ENCODE measurements around the gene ARRB1.
"Not testable (repeated sequence)": the region's sequence is repeated elsewhere in the genome, so short reads cannot be mapped to it uniquely, and the experiment has no call there.

Gene ARRB1

GRCh38 chr11:75371949-75372876 lies 20.8 kb upstream of the ARRB1 start:
- DNase-seq = no peak

- no peak for DNase-seq
Observed at GRCh38 chr11:75369560-75370255, 18.2 kb upstream of the ARRB1 start.

GRCh38 chr11:75366826-75367225 lies 15.4 kb upstream of the ARRB1 start:
- not testable (repeated sequence) for DNase-seq

- DNase-seq = no peak
Observed at GRCh38 chr11:75365711-75366181, 14.3 kb upstream of the ARRB1 start.

- not testable (repeated sequence) for DNase-seq
Observed at GRCh38 chr11:75362285-75362684, 10.8 kb upstream of the ARRB1 start.

- no peak for DNase-seq
Observed at GRCh38 chr11:75356613-75357012, 5.2 kb upstream of the ARRB1 start.

- DNase-seq = no peak
Observed at GRCh38 chr11:75355051-75355450, 3.6 kb upstream of the ARRB1 start.

GRCh38 chr11:75352588-75353206 lies 1.2 kb upstream of the ARRB1 start:
- DNase-seq = no peak

GRCh38 chr11:75351791-75352587 lies 528 bp upstream of the ARRB1 start:
- peak; percentile 85 for DNase-seq

- DNase-seq = peak; percentile 79
Observed at GRCh38 chr11:75350743-75351540, 519 bp downstream of the ARRB1 start.

- DNase-seq = no peak
Observed at GRCh38 chr11:75350122-75350742, 1.2 kb downstream of the ARRB1 start.

- no peak for DNase-seq
Observed at GRCh38 chr11:75349521-75350116, 1.8 kb downstream of the ARRB1 start.

GRCh38 chr11:75347781-75348566 lies 3.5 kb downstream of the ARRB1 start:
- DNase-seq = no peak

GRCh38 chr11:75346912-75347647 lies 4.4 kb downstream of the ARRB1 start:
- no peak for DNase-seq

- DNase-seq = no peak
Observed at GRCh38 chr11:75346296-75346695, 5.2 kb downstream of the ARRB1 start.

GRCh38 chr11:75345455-75346160 lies 5.9 kb downstream of the ARRB1 start:
- DNase-seq = no peak

GRCh38 chr11:75344761-75345454 lies 6.6 kb downstream of the ARRB1 start:
- no peak for DNase-seq

GRCh38 chr11:75344186-75344585 lies 7.3 kb downstream of the ARRB1 start:
- DNase-seq = no peak
